H1 (cell line): Measurements from ENCODE around the gene MYO16. TPM values are rescaled to one million over a fixed set of nuclear protein-coding genes. Genes with fewer than 3 reads are reported as not detected.

ENCODE experiments used
- CTCF ChIA-PET: fragments of 300-600 bp; sonication (Branson Sonifier 250); formaldehyde crosslinking; loops from one replicate; lab custom pipeline; 2021; ENCODE audit not compliant: partially characterized antibody; lab: Charles Lee
- POLR2A ChIA-PET: fragments of 300-600 bp; sonication (Branson Sonifier 250); formaldehyde crosslinking; loops from one replicate; lab custom pipeline; 2021; ENCODE audit warnings: inconsistent platforms; ENCODE audit not compliant: partially characterized antibody; lab: Charles Lee
- DNase-seq, 2 experiments: peaks; one replicate each; pipeline versions ENCODE4 v3.0.0 to v3.0.0-alpha.2; 2010 to 2022; ENCODE audit warnings: low spot score in 2 of 2, low read depth in 1 of 2, mixed read lengths in 1 of 2
- FAIRE-seq: peaks from 2 replicates; lab custom pipeline; 2011; peaks lifted over from hg19 to GRCh38; lab: Jason Lieb, UNC
- H2AFZ ChIP-seq: 2 replicates; pipeline ENCODE4 v1.8.1; 2012; ENCODE audit warnings: low read length, inconsistent platforms
- H2AK5ac ChIP-seq: 2 replicates; pipeline ENCODE4 v1.6.1; 2013; ENCODE audit warnings: low read depth, low read length
- H2BK120ac ChIP-seq: replicated peaks from 2 replicates; pipeline ENCODE3; 2013; ENCODE audit warnings: low read depth, low read length, inconsistent platforms
- H2BK12ac ChIP-seq: 2 replicates; pipeline ENCODE4 v1.6.1; 2013; ENCODE audit warnings: low read depth, low read length
- H2BK15ac ChIP-seq: 2 replicates; pipeline ENCODE4 v1.6.1; 2013; ENCODE audit warnings: low read length
- H2BK20ac ChIP-seq: 2 replicates; pipeline ENCODE4 v1.6.1; 2013; ENCODE audit warnings: low read length
- H2BK5ac ChIP-seq: 2 replicates; pipeline ENCODE4 v1.6.1; 2013; ENCODE audit warnings: low read depth, low read length
- H3K14ac ChIP-seq: 2 replicates; pipeline ENCODE4 v1.6.1; 2013; ENCODE audit warnings: inconsistent platforms; ENCODE audit not compliant: insufficient read length
- H3K18ac ChIP-seq: 2 replicates; pipeline ENCODE4 v1.6.1; 2013; ENCODE audit warnings: low read length; ENCODE audit errors: extremely low read depth
- H3K23ac ChIP-seq: 2 replicates; pipeline ENCODE4 v1.6.1; 2013; ENCODE audit warnings: inconsistent platforms; ENCODE audit not compliant: insufficient read length
- H3K23me2 ChIP-seq: 2 replicates; pipeline ENCODE4 v1.6.1; 2013; ENCODE audit warnings: low read depth, low read length
- H3K27ac ChIP-seq: 2 replicates; pipeline ENCODE4 v1.6.1; 2011; ENCODE audit warnings: low read depth, low read length, inconsistent platforms
- H3K27me3 ChIP-seq, 4 experiments: replicated peaks in 1 of 4; 1 replicate in 1 of 4; 2 replicates in 3 of 4; pipeline versions ENCODE4 v1.6.1 to v1.8.1; 2011 to 2013; ENCODE audit warnings: low read length in 3 of 4, mild to moderate bottlenecking in 3 of 4, inconsistent platforms in 2 of 4, mixed read lengths in 2 of 4, moderate library complexity in 1 of 4; ENCODE audit not compliant: control insufficient read depth in 3 of 4, insufficient read depth in 3 of 4; ENCODE audit errors: extremely low read depth in 1 of 4
- H3K36me3 ChIP-seq, 4 experiments: 2 replicates each; pipeline versions ENCODE4 v1.6.1 to v1.8.1; 2011 to 2013; ENCODE audit warnings: mild to moderate bottlenecking in 4 of 4, low read length in 3 of 4, moderate library complexity in 2 of 4, control low read depth in 1 of 4, inconsistent platforms in 1 of 4; ENCODE audit not compliant: insufficient read depth in 4 of 4, control insufficient read depth in 2 of 4
- H3K4ac ChIP-seq: replicated peaks from 2 replicates; pipeline ENCODE3; 2013; ENCODE audit warnings: low read length, low read depth, mixed read lengths, inconsistent platforms; ENCODE audit not compliant: insufficient read length
- H3K4me1 ChIP-seq, 4 experiments: replicated peaks in 1 of 4; 1 replicate in 1 of 4; 2 replicates in 3 of 4; pipeline versions ENCODE4 v1.6.1 to v1.8.1; 2011 to 2013; ENCODE audit warnings: low read length in 3 of 4, inconsistent platforms in 2 of 4, mixed read lengths in 1 of 4; ENCODE audit not compliant: insufficient read depth in 4 of 4, control insufficient read depth in 3 of 4
- H3K4me2 ChIP-seq, 2 experiments: 2 replicates each; pipeline versions ENCODE4 v1.6.1 to v1.8.1; 2011 to 2013; ENCODE audit warnings: low read depth in 2 of 2, low read length in 2 of 2, control low read depth in 1 of 2, inconsistent platforms in 1 of 2, mild to moderate bottlenecking in 1 of 2; ENCODE audit not compliant: insufficient read depth in 1 of 2
- H3K4me3 ChIP-seq, 4 experiments: fragments of 200-600, 300-600 bp in 1 of 4; sonication (generic), shearing (Covaris generic), sonication (Bioruptor Twin) in 1 of 4; 2 replicates each; pipeline versions ENCODE4 v1.5.1 to v1.8.1; 2011 to 2016; ENCODE audit warnings: low read length in 4 of 4, low read depth in 3 of 4, control low read depth in 2 of 4, inconsistent platforms in 2 of 4, mild to moderate bottlenecking in 2 of 4, mixed read lengths in 1 of 4, moderate library complexity in 1 of 4; ENCODE audit not compliant: insufficient read depth in 2 of 4; ENCODE audit errors: extremely low read depth in 1 of 4
- H3K56ac ChIP-seq: replicated peaks from 2 replicates; pipeline ENCODE3; 2013; ENCODE audit warnings: low read depth, mild to moderate bottlenecking, mixed read lengths, low read length, inconsistent platforms; ENCODE audit not compliant: insufficient read length
- H3K79me1 ChIP-seq: 2 replicates; pipeline ENCODE4 v1.6.1; 2013; ENCODE audit warnings: low read depth, low read length, control low read depth
- H3K79me2 ChIP-seq, 2 experiments: 2 replicates each; pipeline versions ENCODE4 v1.6.1 to v1.8.1; 2012 to 2013; ENCODE audit warnings: low read length in 2 of 2, mild to moderate bottlenecking in 2 of 2, inconsistent platforms in 1 of 2; ENCODE audit not compliant: insufficient read depth in 2 of 2, control insufficient read depth in 1 of 2
- H3K9ac ChIP-seq, 4 experiments: replicated peaks in 1 of 4; 1 replicate in 1 of 4; 2 replicates in 3 of 4; pipeline versions ENCODE4 v1.6.1 to v1.8.1; 2011 to 2013; ENCODE audit warnings: low read depth in 3 of 4, low read length in 3 of 4, control low read depth in 2 of 4, mild to moderate bottlenecking in 2 of 4, moderate library complexity in 2 of 4, inconsistent platforms in 1 of 4; ENCODE audit errors: extremely low read depth in 1 of 4
- H3K9me3 ChIP-seq, 2 experiments: 2 replicates each; pipeline versions ENCODE4 v1.6.1 to v1.8.1; 2012 to 2013; ENCODE audit warnings: mild to moderate bottlenecking in 2 of 2, moderate library complexity in 2 of 2, control low read depth in 1 of 2, inconsistent platforms in 1 of 2, low read depth in 1 of 2, low read length in 1 of 2, mixed read lengths in 1 of 2; ENCODE audit not compliant: insufficient read depth in 2 of 2
- H4K20me1 ChIP-seq, 2 experiments: replicated peaks in 1 of 2; 2 replicates each; pipeline versions ENCODE3 to v1.8.1; 2011 to 2013; ENCODE audit warnings: inconsistent platforms in 2 of 2, low read length in 2 of 2, mild to moderate bottlenecking in 1 of 2; ENCODE audit not compliant: insufficient read depth in 2 of 2, control insufficient read depth in 1 of 2
- H4K5ac ChIP-seq: 2 replicates; pipeline ENCODE4 v1.6.1; 2013; ENCODE audit warnings: low read length, low read depth, mixed read lengths, inconsistent platforms; ENCODE audit not compliant: insufficient read length
- H4K8ac ChIP-seq: 2 replicates; pipeline ENCODE4 v1.8.0; 2013; ENCODE audit warnings: mild to moderate bottlenecking, moderate library complexity, low read length, inconsistent platforms; ENCODE audit not compliant: insufficient read depth; ENCODE audit errors: extremely low read depth
- H4K91ac ChIP-seq: replicated peaks from 2 replicates; pipeline ENCODE3; 2013; ENCODE audit warnings: low read length, mixed read lengths, inconsistent platforms; ENCODE audit not compliant: insufficient read length
- BACH1 ChIP-seq: IDR thresholded peaks from 2 replicates; pipeline ENCODE4 v1.6.1; 2012; ENCODE audit warnings: low read length, improper control_type of control experiment
- BCL11A ChIP-seq, 2 experiments: IDR thresholded peaks; one replicate each; pipeline ENCODE4 v1.6.1; 2011; ENCODE audit warnings: low read depth in 2 of 2, low read length in 2 of 2, mild to moderate bottlenecking in 2 of 2
- CBX8 ChIP-seq: fragments of 300-800, 300-1000 bp; sonication (generic); IDR thresholded peaks from 2 replicates; pipeline ENCODE4 v1.7.1; 2016; ENCODE audit warnings: low read depth, low read length, borderline replicate concordance
- CREB1 ChIP-seq: IDR thresholded peaks from 2 replicates; pipeline ENCODE4 v1.6.1; 2012; ENCODE audit warnings: inconsistent platforms
- GTF2F1 ChIP-seq: IDR thresholded peaks from 2 replicates; pipeline ENCODE4 v1.6.1; 2012; ENCODE audit warnings: low read depth, low read length, improper control_type of control experiment, borderline replicate concordance
- JUN ChIP-seq: IDR thresholded peaks from 2 replicates; pipeline ENCODE4 v1.6.1; 2011; ENCODE audit warnings: low read depth, mild to moderate bottlenecking, improper control_type of control experiment, low read length
- KDM1A ChIP-seq: fragments of 200-600, 300-600 bp; sonication (generic); IDR thresholded peaks from 2 replicates; pipeline ENCODE4 v1.7.1; 2016; ENCODE audit warnings: mild to moderate bottlenecking, low read length, borderline replicate concordance
- POLR2A ChIP-seq, 2 experiments: IDR thresholded peaks; 1 replicate in 1 of 2; 2 replicates in 1 of 2; pipeline ENCODE4 v1.6.1; 2011; ENCODE audit warnings: low read depth in 2 of 2, low read length in 2 of 2, mild to moderate bottlenecking in 2 of 2; ENCODE audit errors: control extremely low read depth in 1 of 2
- RAD21 ChIP-seq, 2 experiments: IDR thresholded peaks in 1 of 2; conservative IDR thresholded peaks in 1 of 2; 2 replicates each; pipeline ENCODE4 v1.6.1; 2011; ENCODE audit warnings: low read depth in 2 of 2, low read length in 2 of 2, improper control_type of control experiment in 1 of 2, inconsistent platforms in 1 of 2, mild to moderate bottlenecking in 1 of 2, moderate library complexity in 1 of 2
- RNF2 ChIP-seq: fragments of 200-900, 300-1000 bp; sonication (generic); IDR thresholded peaks from 2 replicates; pipeline ENCODE4 v1.7.1; 2016; ENCODE audit warnings: borderline replicate concordance, low read depth, mild to moderate bottlenecking, antibody characterized with exemption, low read length; ENCODE audit not compliant: poor library complexity, severe bottlenecking; ENCODE audit errors: missing control alignments
- SIRT6 ChIP-seq: IDR thresholded peaks from one replicate; pipeline ENCODE4 v1.7.1; 2012; ENCODE audit warnings: low read length, inconsistent platforms
- SP4 ChIP-seq: IDR thresholded peaks from 2 replicates; pipeline ENCODE4 v1.6.1; 2012; ENCODE audit warnings: low read length, inconsistent platforms
- YY1 ChIP-seq: IDR thresholded peaks from 2 replicates; pipeline ENCODE4 v1.6.1; 2011; ENCODE audit warnings: low read depth, mild to moderate bottlenecking, low read length
- WGBS, 2 experiments: shearing (Covaris generic) in 1 of 2; methylation state at CpG; one replicate each; pipeline versions ENCODE4 v1.1.6 to v1.1.7; 2013 to 2015; ENCODE audit warnings: low lambda C conversion rate in 2 of 2, mixed read lengths in 2 of 2, inconsistent platforms in 1 of 2, low coverage in 1 of 2, missing lambda C conversion rate in 1 of 2; ENCODE audit not compliant: insufficient replicate concordance in 2 of 2, insufficient coverage in 1 of 2, insufficient read length in 1 of 2; ENCODE audit errors: extremely low coverage in 1 of 2, missing lambda C conversion rate in 1 of 2; 5-methylcytosine and 5-hydroxymethylcytosine counted together
- polyA plus RNA-seq, 7 experiments: library from polyadenylated mRNA; depleted of rRNA in 3 of 7; stranded (reverse) in 5 of 7; unstranded in 2 of 7; fragments of >200 nt in 5 of 7; fragments of 200-250 nt in 2 of 7; gene quantifications; 1 replicate in 5 of 7; 2 replicates in 1 of 7; 4 replicates in 1 of 7; pipeline versions ENCODE4 v1.2.1 to v1.2.3, GENCODE V29; 2011 to 2013; ENCODE audit warnings: missing spikeins in 2 of 7, mixed read lengths in 2 of 7
- total RNA-seq: library from RNA; stranded (reverse); fragmentation: NEBNext Ultra II Directional; extraction: Animal tissue kit (Norgen Biotek cat#: 25700); gene quantifications from 2 replicates; pipeline ENCODE4 v1.2.1, GENCODE V29; 2021
- TF ChIP-seq, protein P1 (sequence below): IDR thresholded peaks from 2 replicates; pipeline ENCODE4 v1.6.1; 2012; ENCODE audit warnings: inconsistent platforms
- TF ChIP-seq, protein P2 (sequence below): IDR thresholded peaks from 2 replicates; pipeline ENCODE4 v1.6.1; 2011; ENCODE audit warnings: low read depth, mild to moderate bottlenecking, low read length; ENCODE audit not compliant: insufficient read depth

Gene MYO16
- total and polyA plus RNA-seq, 2 of the 8 experiments (the other 6 are each of a cell fraction or from before 2014, with no cell fraction given): 0.02 to 0.22 TPM

DNA sequence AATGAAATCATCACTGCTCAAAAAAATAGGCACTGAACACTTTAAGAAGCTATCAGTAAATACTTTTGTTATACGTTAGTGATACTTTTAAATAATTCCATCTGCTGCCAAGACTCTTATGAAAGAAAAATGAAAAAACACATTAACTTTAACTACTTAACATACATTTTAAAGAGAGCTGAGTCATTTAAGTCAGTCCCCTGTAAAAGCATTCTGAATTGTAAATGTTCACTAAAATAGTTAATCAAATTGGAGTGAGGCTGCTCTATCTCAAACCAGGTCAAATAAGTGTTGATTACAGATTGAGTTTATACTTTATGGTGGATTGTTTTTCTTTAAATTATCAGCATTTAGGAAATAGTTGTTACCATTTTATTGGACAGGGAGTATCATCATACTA lies 274.2 kb downstream of the MYO16 start:
- no peak overlapping the region for H3K18ac ChIP-seq
- ChIA-PET CTCF (no interaction called here), POLR2A (no interaction called here)
- H3K23ac ChIP-seq: no peak overlapping the region
- no peak overlapping the region for H3K4ac ChIP-seq
- no peak overlapping the region for H3K27ac ChIP-seq
- no peak overlapping the region for H2AFZ ChIP-seq
- no peak overlapping the region for H3K4me3 ChIP-seq
- FAIRE-seq (no peak), DNase-seq (no peak)
- H3K14ac ChIP-seq: no peak overlapping the region
- H3K79me1 ChIP-seq: no peaks in the 10 kb centered on the region
- no peak overlapping the region for H2BK5ac ChIP-seq
- H3K27me3 ChIP-seq: no peaks in the 10 kb centered on the region
- H2BK20ac ChIP-seq: no peak overlapping the region
- H3K4me1 ChIP-seq: no peaks in the 10 kb centered on the region
- no peak overlapping the region for H2BK120ac ChIP-seq
- peaks cover 9 to 12% of the 10 kb centered on the region in 2 experiments for H3K9me3 ChIP-seq
- no peaks in the 10 kb centered on the region for H3K36me3 ChIP-seq
- no peak overlapping the region for H3K9ac ChIP-seq
- H4K8ac ChIP-seq: no peak overlapping the region
- H4K5ac ChIP-seq: no peak overlapping the region
- H2BK12ac ChIP-seq: no peak overlapping the region
- WGBS, 2 experiments: 92% methylated on average over 1 of the region's 1 CpG; no CpG with 5 or more reads in 1 of the 2 experiments
- no peaks in the 10 kb centered on the region for H3K79me2 ChIP-seq
- no peaks in the 10 kb centered on the region for H3K23me2 ChIP-seq
- H3K56ac ChIP-seq: no peak overlapping the region
- no peaks in the 10 kb centered on the region for H4K20me1 ChIP-seq
- no peak overlapping the region for H4K91ac ChIP-seq
- no peak overlapping the region for H3K4me2 ChIP-seq
- H2AK5ac ChIP-seq: no peak overlapping the region
- H2BK15ac ChIP-seq: no peak overlapping the region
- TF ChIP-seq BACH1 (no peak), KDM1A (no peak), POLR2A (IDR thresholded peaks at IDR 0.05; ENCODE audit: control extremely low read depth in 1 of 2, low read depth in 2 of 2, low read length in 2 of 2) (no peak), RNF2 (no peak), GTF2F1 (no peak), SIRT6 (no peak), YY1 (no peak), CREB1 (no peak), CBX8 (no peak), BCL11A (IDR thresholded peaks at IDR 0.05; ENCODE audit: low read depth in 2 of 2, low read length in 2 of 2) (no peak), RAD21 (IDR thresholded peaks at IDR 0.05 in 1 of 2, conservative IDR thresholded peaks at IDR 0.05 in 1 of 2; ENCODE audit: low read depth in 2 of 2, low read length in 2 of 2) (no peak), JUN (no peak), SP4 (no peak)
- TF ChIP-seq, protein P1, sequence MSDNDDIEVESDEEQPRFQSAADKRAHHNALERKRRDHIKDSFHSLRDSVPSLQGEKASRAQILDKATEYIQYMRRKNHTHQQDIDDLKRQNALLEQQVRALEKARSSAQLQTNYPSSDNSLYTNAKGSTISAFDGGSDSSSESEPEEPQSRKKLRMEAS: no peak
- TF ChIP-seq, protein P2, sequence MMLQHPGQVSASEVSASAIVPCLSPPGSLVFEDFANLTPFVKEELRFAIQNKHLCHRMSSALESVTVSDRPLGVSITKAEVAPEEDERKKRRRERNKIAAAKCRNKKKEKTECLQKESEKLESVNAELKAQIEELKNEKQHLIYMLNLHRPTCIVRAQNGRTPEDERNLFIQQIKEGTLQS: no peak
